ENCODE measurements around the gene ZNF563. TPM values are rescaled to one million over a fixed set of nuclear protein-coding genes. Genes with fewer than 3 reads are reported as not detected.
"Not testable (repeated sequence)": the region's sequence is repeated elsewhere in the genome, so short reads cannot be mapped to it uniquely, and the experiment has no call there.

The ZNF563 gene
- total RNA-seq (2014; rRNA removed; shearing (Covaris generic)): 0.91 and 0.95 TPM in 2 replicates

DNA sequence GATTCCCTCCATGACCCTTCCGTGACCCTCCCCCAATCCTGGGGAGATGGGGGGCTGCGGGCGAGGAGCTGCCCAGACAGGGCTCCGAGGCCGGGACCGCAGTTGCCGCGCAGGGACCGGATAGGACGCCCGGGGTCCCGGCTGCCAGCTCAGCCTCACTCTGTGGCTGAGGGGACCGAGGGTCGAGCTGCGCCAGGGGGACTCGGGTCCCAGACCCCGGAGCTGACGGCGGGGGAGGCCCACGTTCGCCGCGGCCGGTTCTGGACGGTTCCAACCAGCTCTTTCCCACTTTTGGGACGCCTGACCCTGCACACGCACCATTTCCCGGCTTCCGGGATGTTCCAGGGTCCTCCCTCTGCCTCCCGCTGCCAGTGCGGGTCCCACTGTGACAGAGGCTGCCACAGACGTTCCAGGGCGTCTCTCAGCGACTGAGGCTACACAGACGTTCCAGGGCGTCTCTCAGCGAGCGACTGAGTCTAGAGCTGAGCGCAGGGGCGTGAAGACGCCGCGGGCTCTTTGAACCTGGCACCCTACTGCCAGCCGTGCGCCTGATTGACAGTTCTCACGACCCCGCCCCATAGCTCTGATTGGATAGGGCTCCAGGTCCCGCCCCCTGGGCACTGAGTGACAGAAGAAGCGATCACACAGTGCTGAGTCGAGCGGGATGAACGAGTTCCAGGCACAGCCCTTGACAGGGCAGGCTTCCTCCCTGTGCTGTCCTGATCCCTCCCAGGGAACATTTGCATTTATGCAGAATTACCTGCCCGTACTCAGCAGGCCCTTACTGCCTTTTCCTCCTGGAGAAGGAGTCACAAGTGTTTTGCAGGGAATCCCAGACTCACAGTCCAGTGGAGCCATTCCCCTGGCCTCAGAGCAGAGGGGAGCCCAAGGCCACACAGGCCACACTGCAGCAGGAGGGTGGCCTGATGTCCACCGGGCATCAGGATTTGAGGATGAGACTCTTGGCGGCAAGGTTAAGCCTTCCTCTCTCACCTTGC is at the start of gene ZNF563:
ZNF563 (minus strand) TSS at position 472 of the 998 bp plus-strand sequence; CDS start at position 321, 151 bp downstream.
- peak; percentile 91 for DNase-seq (ENCODE audit: low read depth)

DNA sequence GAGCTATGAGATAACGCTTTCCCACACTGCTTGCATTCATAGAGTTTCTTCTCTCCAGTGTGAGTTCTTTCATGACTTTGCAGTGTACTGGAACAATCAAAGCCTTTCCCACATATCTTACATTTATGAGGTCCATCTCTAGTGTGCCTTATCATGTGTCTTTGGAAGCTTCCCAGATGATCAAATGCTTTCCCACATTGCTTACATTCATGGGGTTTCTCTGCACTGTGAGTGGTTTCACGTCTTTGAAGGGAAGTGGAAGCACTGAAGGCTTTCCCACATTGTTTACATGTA is 47.0 kb upstream of the ZNF563 start:
- DNase-seq (ENCODE audit: low read depth): no peak

DNA sequence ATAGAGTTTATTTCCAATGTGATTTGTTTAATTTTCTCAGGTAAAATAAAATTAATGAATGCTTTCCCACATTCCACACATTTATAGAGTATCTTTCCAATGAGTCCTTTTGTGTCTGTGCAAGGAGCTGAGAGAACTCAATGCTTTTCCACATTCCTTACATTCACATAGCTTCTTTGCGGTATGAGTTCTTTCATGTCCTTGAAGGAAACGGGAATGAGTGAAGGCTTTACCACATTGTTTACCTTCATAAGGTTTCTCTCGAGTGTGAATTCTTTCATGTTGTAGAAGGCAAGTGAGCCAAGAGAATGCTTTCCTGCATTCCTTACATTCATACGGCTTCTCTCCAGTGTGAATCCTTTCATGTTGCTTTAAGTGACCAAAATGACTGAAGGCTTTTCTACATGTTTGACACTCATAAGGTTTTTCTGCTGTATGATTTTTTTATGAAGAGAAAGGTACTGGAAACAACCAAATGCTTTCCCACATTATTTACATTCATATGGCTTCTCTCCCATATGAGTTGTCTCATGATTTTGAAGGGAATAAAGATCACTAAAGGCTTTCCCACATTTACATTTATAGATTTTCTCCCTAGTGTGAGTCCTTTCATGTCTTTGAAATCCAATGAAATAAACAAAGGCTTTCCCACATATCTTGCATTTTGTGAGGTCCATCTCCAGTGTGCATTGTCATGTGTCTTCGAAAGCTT is 46.5 kb upstream of the ZNF563 start:
- no peak for DNase-seq (ENCODE audit: low read depth)

DNA sequence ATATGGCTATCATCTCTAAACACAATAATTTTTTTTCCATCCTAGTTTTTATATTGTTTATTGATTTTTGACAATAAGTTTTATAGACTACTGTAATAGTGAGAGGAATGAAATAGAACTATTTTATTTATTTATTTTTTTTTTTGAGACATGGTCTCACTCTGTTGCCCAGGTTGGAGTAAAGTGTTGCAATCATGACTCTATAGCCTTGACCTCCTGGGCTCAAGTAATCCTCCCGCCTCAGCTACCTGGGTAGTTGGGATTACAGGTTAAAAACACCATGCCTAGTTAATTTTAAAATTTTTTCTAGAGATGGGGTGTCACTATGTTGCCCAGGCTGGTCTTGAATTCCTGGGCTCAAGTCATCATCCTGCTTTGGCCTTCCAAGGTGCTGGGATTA is 40.6 kb upstream of the ZNF563 start:
- no peak for DNase-seq (ENCODE audit: low read depth)

DNA sequence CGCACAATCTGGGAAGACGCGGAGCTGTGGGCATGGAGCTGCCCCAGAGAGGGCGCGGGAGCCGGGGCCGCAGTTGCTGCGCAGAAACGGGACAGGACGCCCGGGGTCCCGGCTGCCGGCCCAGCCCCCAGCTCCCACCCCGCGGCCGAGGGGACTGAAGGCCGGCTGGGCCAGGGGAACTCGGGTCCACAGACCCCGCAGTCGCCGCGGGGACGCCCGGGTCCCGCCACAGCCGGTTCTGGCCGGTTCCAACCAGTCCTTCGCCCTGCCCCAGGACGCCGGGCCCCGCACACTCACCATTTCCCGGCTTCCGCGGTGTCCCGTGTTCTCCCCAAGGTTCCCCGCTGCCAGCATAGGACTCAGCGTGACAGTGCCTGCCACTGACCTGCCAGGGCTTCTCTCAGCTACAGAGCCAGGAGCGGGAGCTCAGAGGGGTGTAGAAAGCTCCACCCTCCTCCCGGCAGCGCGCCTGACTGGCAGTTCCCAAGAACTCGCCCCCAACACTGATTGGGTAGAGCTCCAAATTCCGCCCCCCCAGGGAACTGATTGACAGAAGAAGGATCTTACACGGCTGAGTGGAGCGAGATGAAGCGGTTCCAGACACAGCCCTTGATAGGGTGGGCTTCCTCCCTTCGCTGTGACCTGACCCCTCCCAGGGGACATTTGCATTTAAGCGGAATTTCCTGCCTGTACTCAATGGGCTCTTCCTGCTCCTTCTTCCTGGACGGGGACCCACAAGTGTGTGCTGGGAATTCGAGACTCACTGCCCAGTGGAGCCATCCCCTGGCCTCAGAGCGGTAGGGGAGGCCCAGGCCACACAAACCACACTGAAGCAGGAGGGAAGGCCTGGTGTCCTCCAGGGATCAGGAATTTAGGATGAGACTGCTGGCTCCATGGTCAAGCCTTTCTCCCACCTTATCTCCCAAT is 32.1 kb upstream of the ZNF563 start, which contains the start of gene ZNF442:
ZNF442 (minus strand) TSS at position 448 of the 927 bp plus-strand sequence. CDS start 2,052 bp downstream, outside the sequence.
- peak; percentile 92 for DNase-seq (ENCODE audit: low read depth)

DNA sequence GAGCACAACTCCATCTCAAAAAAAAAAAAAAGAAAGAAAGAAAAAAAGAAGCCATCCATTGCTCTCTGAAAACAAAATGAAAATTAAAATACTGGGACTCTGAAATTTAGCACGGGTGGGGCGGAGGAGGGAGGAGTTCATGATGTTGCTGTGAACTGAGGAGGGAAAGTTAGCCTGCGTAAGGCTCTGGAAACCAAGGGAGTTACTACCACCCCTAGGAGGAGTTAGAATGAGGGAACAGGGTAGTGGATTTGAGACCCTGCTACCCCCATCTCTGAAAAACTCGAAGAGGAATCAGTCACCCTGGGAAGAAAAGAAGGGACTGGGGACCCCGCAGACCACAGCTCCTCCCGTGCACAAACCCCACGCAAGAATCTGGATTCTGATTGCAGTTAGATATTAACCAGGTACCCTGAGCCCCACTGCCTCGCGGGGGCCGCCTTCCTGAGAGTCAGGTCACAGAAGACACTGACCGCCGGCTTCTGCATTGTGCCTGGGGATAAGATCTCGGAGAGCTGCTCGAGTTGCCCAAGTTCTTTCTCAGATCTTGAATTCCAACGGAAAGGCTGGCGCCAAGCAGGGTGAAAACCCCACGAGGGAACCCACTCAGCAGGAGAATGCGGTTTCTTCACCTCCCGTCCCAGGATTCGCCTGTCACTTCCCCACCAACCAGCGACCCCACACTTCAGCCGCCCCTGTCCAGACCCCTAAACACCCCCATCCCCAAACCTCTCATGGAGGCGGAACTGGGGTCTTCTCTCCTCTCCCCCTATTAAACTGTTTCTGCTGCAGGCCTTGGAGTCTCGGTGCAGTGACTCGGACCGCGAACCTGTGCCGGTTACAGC is 31.2 kb upstream of the ZNF563 start:
- DNase-seq (ENCODE audit: low read depth): peak; percentile 2

DNA sequence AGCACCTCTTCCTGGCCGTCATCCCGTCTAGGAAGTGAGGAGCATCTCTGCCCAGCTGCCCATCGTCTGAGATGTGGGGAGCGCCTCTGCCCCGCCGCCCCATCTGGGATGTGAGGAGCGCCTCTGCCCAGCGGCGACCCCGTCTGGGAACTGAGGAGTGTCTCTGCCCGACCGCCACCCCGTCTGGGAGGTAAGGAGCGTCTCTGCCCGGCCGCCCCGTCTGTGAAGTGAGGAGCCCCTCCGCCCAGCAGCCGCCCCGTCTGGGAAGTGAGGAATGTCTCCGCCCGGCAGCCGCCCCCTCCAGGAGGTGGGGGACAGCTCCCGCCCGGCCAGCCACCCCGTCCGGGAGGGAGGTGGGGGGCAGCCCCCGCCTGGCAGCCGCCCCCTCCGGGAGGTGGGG is 28.8 kb upstream of the ZNF563 start:
- DNase-seq (ENCODE audit: low read depth): not testable (repeated sequence)

DNA sequence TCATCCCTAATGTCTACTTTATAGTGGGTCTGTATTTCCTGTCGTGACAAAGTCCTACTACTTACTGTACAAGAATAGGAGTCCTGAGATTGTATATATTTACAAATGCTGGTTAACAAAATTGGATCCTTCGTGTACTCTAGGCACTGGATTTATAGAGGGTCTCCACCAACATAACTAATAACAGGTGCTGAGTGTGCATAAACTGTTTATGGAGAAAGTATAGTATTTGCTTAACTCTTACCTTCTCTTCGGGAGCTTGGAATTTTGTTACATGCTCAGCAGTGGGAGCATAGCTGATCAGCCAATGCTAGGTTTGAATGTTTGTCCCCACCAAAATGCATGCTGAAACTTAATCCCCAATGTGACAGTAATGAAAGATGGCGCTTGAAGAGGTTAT is 19.9 kb upstream of the ZNF563 start:
- no peak for DNase-seq (ENCODE audit: low read depth)

DNA sequence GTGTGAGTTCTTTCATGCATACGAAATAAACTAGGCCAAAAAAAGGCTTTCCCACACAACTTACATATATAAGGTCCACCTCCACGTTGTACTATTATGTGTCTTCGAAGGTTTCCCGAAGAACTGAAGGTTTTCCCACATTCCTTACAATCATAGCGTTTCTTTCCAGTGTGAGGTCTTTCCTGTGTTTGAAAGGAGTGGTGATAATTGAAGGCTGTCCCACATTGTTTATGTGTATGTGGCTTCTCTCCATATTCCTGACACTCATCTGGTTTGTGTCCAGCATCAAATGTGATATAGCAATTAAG is 17.4 kb upstream of the ZNF563 start:
- no peak for DNase-seq (ENCODE audit: low read depth)

DNA sequence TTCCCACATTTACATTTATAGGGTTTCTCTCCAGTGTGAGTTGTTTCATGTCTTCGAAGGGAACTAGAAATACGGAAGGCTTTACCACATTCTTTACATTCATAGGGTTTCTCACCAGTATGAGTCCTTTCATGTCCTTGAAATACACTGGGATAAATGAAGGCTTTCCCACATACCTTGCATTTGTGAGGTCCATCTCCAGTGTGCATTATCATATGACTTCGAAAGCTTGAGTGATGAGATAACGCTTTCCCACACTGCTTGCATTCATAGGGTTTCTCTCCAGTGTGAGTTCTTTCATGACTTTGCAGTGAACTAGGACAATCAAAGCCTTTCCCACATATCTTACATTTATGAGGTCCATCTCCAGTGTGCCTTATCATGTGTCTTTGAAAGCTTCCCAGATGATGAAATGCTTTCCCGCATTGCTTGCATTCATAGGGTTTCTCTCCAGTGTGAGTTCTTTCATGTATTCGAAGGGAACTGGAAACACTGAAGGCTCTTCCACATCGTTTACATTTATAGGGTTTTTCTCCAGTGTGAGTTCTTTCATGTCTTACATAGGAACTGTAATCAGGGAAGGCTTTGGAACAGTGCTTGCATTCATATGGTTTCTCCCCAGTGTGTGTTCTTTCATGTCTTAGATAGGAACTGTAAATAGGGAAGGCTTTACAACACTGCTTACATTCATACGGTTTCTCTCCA is 16.9 kb upstream of the ZNF563 start:
- DNase-seq (ENCODE audit: low read depth): no peak

DNA sequence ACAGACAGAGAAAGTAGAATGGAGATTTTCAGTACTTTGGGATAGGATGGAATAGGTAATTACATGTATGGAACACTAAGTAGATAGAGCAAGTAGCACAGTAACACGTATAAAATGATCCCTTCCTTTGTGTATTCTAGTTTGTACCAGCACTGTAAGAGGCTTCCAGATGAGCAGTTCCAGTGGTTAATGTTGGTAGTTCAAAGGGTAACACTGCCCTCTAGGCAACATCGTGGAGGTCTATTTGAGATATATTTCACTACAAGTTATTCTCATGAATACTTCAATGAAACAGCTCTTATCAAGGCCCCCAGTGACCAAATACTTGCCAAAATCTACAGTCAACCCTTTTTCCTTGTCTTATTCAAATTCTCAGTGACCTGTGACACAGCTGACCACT is 13.5 kb upstream of the ZNF563 start:
- no peak for DNase-seq (ENCODE audit: low read depth)

DNA sequence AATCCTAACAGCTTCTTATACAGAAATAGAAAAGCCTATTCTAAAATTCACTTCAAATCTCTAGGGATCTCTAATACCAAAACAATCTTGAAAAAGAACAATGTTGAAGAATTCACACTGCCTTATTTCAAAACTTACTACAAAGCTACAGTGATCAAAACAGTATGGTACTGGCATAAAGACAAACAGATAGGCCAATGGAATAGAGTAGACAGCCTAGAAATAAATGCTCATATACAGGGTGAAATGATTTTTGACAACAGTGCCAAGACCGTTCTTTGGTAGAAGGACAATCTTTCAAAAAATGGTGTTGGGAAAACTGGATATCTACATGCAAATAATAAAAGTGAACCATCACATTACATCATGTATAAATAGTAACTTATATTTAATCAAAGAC is 11.8 kb upstream of the ZNF563 start:
- DNase-seq (ENCODE audit: low read depth): no peak

DNA sequence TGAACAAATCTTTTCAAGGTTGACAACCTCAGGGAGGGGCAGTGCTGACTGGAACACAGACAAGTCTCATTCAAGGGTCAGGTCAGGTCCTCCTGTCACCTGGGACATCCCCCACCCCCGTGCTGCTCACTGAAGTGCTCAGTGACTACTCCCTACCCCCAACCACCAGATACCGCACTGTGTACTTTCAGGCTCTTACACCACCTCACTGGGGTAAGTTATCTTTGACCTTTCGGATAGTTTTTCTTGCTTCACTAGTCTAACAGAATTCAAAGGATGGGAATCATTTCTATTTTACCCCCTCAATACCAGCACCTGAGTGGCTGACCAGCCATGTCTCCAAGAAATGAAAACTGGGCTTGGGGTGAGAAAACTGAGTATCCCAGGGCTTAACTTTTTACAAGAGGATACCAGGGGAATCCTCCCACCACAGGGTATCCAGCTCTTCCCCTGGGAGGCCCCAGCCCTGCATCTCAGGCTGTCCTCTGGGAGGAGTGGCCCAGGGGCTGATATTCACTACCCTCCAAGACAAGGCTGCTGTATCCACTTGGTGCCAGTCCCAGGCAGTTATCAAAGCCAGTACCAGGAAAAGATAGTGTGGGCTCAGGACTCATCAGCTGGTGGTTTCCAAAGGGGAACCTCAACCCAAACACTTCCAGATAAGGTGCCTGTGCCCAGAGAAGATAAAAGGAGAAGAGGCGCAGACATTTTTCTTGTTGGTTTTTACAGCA is 2.1 kb downstream of the ZNF563 start:
- DNase-seq (ENCODE audit: low read depth): no peak

DNA sequence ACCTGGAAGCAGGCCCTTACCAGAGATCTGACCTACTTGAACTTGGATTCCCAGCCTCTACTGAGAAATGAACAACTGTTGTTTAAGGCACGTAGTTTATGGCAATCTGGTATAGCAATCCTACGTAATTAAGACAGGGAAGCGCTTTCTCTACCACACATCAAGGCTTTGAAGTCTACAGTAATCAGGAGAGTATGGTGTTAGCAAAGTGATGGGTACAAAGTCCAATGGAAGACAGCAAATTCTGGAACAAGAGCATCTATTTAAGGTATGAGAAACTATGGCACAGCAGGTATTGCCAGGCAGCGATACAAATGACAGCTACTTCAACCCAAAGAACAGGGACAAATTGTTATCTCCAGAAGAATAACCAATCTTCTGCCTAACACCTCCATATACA is 3.1 kb downstream of the ZNF563 start:
- DNase-seq (ENCODE audit: low read depth): no peak

DNA sequence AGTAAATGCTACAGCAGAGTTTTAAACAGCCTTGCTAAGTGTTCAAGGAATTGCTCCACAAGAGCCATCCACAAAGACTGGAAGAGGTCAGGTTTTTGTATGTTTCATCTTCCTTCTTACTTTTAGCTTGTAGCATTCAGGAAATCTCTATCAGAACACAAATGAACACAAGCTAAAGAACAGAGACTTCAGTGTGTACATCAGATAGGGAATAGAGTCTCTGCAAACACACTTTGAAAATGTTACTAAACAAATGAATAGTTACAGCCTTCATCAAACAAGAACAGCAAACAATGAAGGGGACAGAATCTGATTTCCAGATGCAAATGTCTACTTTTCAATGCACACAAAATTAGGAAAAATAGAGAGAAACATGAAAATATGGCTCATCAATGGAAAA is 7.7 kb downstream of the ZNF563 start:
- DNase-seq (ENCODE audit: low read depth): no peak

DNA sequence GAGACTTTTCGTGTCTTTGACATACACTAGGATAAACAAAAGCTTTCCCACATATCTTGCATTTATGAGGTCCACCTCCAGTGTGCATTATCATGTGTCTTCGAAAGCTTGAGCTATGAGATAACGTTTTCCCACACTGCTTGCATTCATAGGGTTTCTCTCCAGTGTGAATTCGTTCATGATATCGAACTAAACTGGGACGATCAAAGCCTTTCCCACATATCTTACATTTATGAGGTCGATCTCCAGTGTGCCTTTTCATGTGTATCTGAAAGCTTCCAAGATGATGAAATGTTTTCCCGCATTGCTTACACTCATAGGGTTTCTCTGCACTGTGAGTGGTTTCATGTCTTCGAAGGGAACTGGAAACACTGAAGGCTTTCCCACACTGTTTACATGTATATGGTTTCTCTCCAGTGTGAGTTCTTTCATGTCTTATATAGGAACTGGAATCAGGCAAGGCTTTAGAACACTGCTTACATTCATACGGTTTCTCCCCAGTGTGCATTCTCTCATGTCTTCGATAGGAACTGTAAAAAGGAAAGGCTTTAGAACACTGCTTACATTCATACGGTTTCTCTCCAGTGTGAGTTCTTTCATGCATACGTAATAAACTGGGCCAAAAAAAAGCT is 14.5 kb downstream of the ZNF563 start:
- no peak for DNase-seq (ENCODE audit: low read depth)

DNA sequence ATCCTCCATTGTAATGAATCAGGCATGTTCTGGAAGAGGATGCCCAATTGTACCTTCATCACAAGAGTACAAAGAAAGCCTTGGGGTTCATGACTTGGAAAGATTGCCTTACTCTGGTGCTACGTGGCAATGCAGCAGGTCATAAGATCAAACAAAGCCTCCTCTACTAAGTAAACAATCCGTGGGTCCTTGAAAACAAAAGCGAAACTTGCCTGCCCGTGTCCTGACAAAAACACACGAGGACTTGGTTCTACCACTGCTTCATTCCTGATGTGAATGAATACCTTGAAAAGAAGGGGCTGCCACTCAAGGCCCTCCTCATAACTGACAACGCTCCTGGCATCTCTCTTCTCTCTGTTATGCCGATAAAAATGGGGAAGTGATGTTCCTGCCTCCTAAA is 18.9 kb downstream of the ZNF563 start:
- no peak for DNase-seq (ENCODE audit: low read depth)

DNA sequence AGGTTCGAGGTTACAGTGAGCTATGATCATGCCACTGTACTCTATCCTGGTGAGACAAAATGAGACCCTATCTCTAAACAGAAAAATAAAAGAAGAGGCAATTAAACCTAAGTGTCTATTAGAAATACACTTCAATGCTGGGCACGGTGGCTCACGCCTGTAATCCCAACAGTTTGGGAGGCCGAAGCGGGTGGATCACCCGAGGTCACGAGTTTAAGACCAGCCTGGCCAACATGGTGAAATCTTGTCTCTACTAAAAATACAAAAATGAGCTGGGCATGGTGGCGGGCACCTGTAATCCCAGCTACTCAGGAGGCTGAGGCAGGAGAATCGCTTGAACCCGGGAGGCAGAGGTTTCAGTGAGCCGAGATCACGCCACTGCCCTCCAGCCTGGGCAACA is 24.5 kb downstream of the ZNF563 start:
- not testable (repeated sequence) for DNase-seq (ENCODE audit: low read depth)

DNA sequence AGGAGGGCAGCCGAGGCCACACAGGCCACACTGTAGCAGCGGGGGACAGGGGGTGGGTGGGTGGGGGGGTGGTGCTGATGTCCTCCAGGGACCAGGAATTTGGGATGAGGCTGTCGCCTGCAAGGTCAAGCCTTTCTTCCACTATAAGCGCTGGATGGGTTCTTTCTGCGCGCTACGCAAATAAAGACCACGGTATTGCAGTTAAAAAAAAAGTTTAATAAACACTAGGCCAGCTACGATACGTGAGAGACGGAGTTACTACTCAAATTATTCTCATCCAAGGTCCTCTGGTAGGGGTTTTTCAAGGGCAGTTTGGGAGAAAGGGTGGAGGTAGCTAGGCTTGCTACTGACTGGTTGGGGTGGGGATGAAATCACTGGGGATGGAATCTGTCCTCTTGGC is 38.2 kb downstream of the ZNF563 start:
- no peak for DNase-seq (ENCODE audit: low read depth)

Data from Daoy (cell line).